Measurements from ENCODE around the gene BCAP31. TPM values are rescaled to one million over a fixed set of nuclear protein-coding genes. Genes with fewer than 3 reads are reported as not detected.
A peak's percentile ranks its signal among the peaks of the same experiment; 100 is the strongest.

Gene BCAP31
- total RNA-seq, 2 donors from 2014 or later = 82.7 to 104 TPM

DNA sequence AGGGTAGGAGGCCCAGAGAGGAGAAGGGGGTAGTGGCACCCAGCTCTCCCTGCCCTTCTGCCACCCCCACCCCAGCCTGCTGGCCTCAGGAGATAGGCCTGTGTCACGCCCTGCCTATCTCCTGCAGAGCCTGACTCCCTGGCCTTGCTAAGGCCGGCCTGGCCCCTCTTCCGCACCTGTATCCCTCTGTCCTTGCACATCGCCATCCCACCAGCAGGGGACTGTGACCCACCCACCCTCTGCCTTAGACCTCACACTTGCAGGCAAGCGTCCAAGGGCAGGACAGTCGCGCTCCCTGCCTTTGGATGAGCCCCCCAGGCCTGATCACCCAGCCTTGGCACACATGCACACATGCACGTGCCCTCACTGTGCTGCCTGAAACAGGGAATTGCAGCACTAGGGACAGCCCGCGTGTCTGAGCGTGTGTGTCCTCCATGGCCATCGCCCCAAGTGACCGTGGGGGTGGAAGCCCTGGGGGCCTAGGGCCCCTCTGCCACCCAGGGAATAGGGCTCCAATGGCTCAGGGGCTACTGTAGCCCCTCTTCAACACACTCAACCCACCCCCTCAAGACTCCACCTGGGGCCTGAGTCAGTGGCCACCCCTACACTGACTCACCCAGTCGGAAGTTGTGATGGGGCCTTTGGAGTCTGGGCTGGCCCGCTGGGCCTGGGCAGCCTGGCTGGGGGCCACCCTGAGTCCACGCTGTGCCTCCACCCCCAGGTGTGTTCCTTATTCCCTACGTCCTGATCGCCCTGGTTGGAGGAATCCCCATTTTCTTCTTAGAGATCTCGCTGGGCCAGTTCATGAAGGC lies 34.3 kb downstream of the BCAP31 start:
- DNase-seq (ENCODE audit: low spot score) = no peak
- TF ChIP-seq CTCF (IDR thresholded peaks at IDR 0.05) = no peak
- Histone ChIP-seq H3K36me3 (no peaks in the 10 kb centered on the region), H3K27ac (peak overlapping the region in 1 of 2 donors; percentile 30), H3K4me1 (ENCODE audit: control insufficient read depth in 1 of 2, low read depth in 2 of 2) (peaks cover 0 to 8% of the 10 kb centered on the region in 2 donors), H3K4me3 (peak overlapping the region; percentile 35), H3K27me3 (replicated peaks; ENCODE audit: insufficient read depth) (no peaks in the 10 kb centered on the region), H3K9me3 (no peaks in the 10 kb centered on the region)
- ATAC-seq (ENCODE audit: insufficient number of reproducible peaks, low FRiP score, low read depth) = no peak

GRCh38 chrX:153688911-153689590 lies 35.1 kb downstream of the BCAP31 start:
- no peak for DNase-seq (ENCODE audit: low spot score)
- Histone ChIP-seq H3K4me1 (ENCODE audit: control insufficient read depth in 1 of 2, low read depth in 2 of 2) (peaks cover 0 to 8% of the 10 kb centered on the region in 2 donors), H3K36me3 (no peaks in the 10 kb centered on the region), H3K9me3 (no peaks in the 10 kb centered on the region), H3K27me3 (replicated peaks; ENCODE audit: insufficient read depth) (no peaks in the 10 kb centered on the region), H3K4me3 (peak overlapping the region; percentile 65), H3K27ac (peak overlapping the region in 1 of 2 donors; percentile 30)
- TF ChIP-seq CTCF (IDR thresholded peaks at IDR 0.05) = no peak
- ATAC-seq (ENCODE audit: insufficient number of reproducible peaks, low FRiP score, low read depth) = peak; percentile 40

DNA sequence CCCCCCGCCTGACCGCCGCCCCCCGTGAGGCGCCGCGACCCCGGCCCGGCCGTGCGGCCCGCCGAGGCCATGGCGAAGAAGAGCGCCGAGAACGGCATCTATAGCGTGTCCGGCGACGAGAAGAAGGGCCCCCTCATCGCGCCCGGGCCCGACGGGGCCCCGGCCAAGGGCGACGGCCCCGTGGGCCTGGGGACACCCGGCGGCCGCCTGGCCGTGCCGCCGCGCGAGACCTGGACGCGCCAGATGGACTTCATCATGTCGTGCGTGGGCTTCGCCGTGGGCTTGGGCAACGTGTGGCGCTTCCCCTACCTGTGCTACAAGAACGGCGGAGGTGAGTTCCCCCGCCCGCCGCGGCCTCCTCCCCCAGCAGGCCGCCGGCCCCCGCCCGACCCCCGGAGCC lies 35.7 kb downstream of the BCAP31 start:
- Histone ChIP-seq H3K27ac (no peak overlapping the region), H3K9me3 (no peaks in the 10 kb centered on the region)
- TF ChIP-seq CTCF (IDR thresholded peaks at IDR 0.05) = no peak

DNA sequence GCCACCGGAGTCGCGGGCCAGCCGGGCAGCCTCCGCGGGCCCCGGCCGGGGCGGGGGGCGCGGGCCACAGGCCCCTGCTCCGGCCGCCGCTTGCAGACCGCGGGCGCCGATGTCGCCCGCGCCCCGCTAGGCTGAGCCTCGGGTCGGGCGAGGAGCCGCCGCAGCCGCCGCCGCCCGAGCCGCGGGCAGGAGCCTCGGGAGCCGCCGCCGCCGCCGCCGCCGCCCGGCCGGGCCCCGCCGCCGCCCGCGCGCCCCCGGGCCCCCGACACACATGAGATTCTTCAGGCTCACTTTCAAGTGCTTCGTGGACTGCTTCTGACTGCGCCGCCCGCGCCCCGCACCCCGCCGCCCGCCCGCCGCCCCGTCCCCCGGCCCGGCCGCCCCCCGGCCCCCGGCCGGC lies 36.1 kb downstream of the BCAP31 start:
- no peak for TF ChIP-seq CTCF (IDR thresholded peaks at IDR 0.05)
- DNase-seq (ENCODE audit: low spot score) (no peak), ATAC-seq (ENCODE audit: insufficient number of reproducible peaks, low FRiP score, low read depth) (no peak)
- Histone ChIP-seq H3K9me3 (no peaks in the 10 kb centered on the region), H3K36me3 (no peaks in the 10 kb centered on the region), H3K4me3 (no peak overlapping the region), H3K27ac (no peak overlapping the region), H3K4me1 (ENCODE audit: control insufficient read depth in 1 of 2, low read depth in 2 of 2) (peaks cover 0 to 8% of the 10 kb centered on the region in 2 donors), H3K27me3 (replicated peaks; ENCODE audit: insufficient read depth) (no peaks in the 10 kb centered on the region)

More for the DNA sequence above, 35.7 kb downstream of the BCAP31 start:
- H3K36me3 ChIP-seq = no peaks in the 10 kb centered on the region
- no peaks in the 10 kb centered on the region for H3K27me3 ChIP-seq (replicated peaks; ENCODE audit: insufficient read depth)
- DNase-seq (ENCODE audit: low spot score) (no peak), ATAC-seq (ENCODE audit: insufficient number of reproducible peaks, low FRiP score, low read depth) (no peak)
- peaks cover 0 to 8% of the 10 kb centered on the region in 2 donors for H3K4me1 ChIP-seq (ENCODE audit: control insufficient read depth in 1 of 2, low read depth in 2 of 2)
- H3K4me3 ChIP-seq = peak overlapping the region; percentile 65

Measured in thoracic aorta (tissue), 2 donors.